NCI-H1436 treated with DMSO at 0.1 percent for 48 hours (cell line): ENCODE results near the gene ATP5F1D.
"Not testable (repeated sequence)": the region's sequence is repeated elsewhere in the genome, so short reads cannot be mapped to it uniquely, and the experiment has no call there.

Experiments used
- DNase-seq: peaks from one replicate; lab custom pipeline; 2025; lab: John Stamatoyannopoulos, UW

The ATP5F1D gene

GRCh38 chr19:1233115-1233667, 8.4 kb upstream of the ATP5F1D start:
- DNase-seq: no peak

DNA sequence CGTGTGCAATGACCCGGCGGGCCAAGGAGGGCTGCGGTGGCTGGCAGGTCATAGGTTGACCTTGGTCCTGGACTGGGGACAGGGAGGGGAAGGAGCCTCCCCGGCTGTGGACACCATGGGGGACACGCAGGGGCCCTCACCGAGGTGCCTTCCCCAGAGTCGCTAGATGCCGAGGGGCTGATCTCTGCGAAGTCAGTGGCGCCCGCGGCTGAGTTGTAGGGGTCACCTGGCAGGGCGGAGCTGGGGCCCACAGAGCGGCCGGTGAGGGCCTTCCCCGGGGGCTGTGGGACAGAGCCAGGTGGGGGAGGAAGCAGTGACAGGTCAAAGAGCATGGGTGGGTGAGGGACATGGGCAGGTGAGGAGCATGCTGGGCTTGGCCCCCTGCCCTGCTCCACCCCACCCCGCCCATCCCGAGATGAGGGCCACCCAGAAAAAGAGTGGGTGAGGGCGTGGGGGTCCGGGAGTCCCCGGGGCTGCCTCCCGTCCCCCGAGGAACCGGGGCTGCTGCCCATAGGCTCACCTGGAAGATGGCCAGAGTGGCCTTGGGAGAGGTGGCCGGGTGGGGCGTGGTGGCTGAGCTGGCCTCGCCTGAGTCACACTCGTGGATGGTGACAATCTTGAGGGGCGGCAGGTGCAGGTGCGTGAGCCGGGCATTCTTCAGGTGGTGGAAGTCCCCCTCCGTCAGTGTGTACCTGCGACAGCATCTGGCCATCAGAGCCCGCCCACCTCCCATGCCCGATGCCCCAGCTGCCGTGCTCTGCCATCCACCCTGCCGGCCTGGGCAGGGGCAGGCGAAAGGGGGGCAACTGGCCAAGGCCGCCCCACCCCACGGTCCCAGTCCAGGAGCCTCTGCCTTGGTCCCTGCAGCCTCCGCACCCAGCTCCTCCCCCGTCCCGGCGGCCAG, 7.2 kb upstream of the ATP5F1D start:
- DNase-seq: no peak

DNA sequence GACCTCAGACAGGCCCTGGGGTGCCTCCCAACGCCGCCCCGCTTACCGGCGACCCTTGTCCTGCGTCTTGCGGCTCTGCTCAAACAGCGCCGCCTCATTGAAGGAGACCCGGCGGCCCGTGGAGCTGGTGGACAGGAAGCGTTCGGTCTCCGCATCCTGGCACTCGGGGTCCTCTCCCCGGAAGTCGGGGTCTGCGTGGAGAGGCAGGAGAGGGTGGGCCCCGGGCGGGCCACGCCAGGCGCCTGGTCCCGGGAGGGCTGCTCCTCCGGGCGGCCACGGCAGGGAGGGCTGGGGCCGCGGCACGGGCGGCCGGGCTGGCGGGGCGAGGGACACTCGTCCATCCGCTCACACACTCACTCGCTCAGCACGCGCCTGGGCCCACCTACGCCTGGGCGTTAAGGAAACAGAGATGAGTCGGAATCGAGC, 6.6 kb upstream of the ATP5F1D start:
- DNase-seq: no peak

DNA sequence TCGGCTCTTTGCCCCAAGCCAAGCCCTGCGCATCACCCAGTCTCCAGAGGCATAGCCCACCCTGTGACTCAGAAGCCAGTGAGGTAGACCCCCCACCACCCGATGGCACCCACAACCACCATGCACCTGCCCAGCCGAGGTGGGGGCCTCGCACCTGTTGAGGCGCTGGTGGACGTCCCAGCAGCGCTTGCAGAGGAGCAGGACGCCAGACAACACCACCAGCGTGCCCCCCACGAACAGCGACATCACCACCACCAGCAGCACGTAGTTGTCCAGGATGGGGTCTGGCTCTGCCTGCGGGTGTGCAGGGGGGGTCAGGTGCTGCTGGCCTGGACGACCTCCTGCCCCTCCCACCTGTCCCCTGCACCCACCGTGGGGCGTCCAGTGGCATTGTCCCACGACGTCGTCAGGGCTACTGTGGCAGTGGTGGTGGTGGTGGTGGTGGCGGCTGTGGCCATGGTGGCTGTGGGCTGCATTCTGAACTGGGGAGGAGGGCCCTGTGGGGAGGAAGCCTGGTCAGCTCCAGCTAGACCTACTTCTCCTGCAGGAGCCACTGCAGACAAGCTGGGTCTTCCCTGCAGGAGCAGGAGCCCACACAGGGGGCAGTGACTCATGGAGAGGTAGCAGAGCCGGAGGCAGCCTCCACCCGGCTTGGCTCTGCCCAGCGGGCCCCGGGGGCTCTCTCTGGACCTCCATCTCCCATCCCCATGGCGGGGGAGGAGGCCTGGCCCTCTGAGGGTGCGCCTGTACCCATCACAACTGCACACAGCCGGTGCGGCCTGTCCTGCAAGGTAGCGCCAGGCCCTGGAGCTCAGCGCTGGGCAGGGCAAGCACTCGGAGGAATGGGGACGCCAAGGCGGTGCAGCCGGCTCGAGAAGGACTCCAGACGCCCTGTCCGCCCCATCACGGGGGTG, 5.7 kb upstream of the ATP5F1D start:
- no peak for DNase-seq

GRCh38 chr19:1236576-1236975, 5.0 kb upstream of the ATP5F1D start:
- DNase-seq: no peak

- DNase-seq: no peak
Measured at GRCh38 chr19:1237027-1237659, 4.4 kb upstream of the ATP5F1D start.

- DNase-seq: no peak
Measured at GRCh38 chr19:1237754-1238368, 3.7 kb upstream of the ATP5F1D start, which contains the start of gene CBARP. CBARP (minus strand) TSS chr19:1238005; CDS start chr19:1236100, 1,905 bp downstream.

GRCh38 chr19:1238369-1239303, 2.9 kb upstream of the ATP5F1D start:
- no peak for DNase-seq

GRCh38 chr19:1239420-1239795, 2.1 kb upstream of the ATP5F1D start:
- no peak for DNase-seq

DNA sequence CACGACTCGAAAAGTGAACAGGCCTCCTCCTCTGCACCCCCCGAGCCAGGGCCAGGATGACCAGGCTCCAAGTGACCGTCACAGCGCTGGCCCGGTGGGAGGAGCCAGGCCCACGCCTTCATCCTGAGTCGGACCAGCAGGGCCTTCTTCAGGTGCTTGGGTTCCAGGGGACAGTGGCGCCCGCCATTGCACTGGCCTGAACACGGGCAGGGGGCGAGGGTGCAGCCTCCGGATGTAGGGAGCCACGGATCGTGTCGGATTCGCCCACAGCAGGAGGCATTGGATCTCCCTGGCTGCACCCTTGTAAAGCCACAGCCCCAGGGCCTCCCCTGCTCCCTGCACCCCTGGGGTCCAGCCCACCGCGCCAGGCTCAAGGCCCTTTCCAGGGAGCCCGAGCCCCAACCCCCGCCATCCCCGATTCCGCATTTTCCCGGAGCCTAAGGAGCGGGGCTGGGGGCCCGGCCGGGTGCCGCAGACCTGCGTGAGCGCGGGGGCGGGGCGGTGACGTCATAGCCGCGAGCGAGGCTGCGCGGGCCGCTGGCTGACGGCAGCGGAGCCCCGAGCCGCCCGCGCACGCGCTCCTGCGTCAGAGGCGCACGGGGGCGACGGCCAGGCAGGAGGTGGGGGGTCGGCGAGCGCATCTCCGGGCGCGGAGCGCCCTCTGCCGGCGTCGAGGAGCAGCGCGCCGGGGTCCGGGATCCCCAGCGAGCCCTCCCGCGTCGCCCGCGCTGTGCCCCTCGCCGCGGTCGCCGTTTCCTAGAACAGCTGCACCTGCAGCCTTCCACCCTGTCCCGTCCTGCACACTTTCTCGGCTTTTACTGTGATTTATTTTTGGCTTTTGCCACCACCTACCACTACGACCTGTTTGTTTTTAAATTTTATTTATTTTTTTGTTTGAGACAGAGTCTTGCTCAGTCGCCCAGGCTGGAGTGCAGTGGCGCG, 1.5 kb upstream of the ATP5F1D start:
- no peak for DNase-seq

GRCh38 chr19:1240925-1241324, 626 bp upstream of the ATP5F1D start:
- DNase-seq: no peak

DNA sequence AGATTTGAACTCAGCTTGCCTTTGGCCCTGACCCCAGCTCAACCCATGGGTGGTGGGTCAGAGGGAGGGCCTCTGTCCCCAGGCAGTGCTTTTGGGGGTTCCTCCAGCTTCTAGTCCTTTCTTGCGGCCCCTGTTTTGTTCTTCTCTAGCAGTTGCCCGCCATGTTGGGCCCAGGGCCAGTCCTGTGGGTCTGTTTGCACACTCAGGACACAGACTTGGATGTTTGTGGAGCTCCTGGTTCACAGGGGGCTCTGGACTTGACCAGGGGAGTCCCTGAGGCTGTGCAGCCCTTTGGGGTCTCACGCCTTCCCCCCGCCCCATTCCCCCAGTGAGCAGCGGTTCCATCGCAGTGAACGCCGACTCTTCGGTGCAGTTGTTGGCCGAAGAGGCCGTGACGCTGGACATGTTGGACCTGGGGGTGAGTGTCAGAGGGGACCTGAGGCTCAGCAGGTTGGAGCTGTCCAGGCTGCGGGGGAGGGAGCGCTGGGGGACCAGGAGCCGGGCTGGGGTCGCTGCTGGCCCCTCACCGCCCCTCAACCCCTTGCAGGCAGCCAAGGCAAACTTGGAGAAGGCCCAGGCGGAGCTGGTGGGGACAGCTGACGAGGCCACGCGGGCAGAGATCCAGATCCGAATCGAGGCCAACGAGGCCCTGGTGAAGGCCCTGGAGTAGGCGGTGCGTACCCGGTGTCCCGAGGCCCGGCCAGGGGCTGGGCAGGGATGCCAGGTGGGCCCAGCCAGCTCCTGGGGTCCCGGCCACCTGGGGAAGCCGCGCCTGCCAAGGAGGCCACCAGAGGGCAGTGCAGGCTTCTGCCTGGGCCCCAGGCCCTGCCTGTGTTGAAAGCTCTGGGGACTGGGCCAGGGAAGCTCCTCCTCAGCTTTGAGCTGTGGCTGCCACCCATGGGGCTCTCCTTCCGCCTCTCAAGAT, 2.5 kb downstream of the ATP5F1D start:
- no peak for DNase-seq

DNA sequence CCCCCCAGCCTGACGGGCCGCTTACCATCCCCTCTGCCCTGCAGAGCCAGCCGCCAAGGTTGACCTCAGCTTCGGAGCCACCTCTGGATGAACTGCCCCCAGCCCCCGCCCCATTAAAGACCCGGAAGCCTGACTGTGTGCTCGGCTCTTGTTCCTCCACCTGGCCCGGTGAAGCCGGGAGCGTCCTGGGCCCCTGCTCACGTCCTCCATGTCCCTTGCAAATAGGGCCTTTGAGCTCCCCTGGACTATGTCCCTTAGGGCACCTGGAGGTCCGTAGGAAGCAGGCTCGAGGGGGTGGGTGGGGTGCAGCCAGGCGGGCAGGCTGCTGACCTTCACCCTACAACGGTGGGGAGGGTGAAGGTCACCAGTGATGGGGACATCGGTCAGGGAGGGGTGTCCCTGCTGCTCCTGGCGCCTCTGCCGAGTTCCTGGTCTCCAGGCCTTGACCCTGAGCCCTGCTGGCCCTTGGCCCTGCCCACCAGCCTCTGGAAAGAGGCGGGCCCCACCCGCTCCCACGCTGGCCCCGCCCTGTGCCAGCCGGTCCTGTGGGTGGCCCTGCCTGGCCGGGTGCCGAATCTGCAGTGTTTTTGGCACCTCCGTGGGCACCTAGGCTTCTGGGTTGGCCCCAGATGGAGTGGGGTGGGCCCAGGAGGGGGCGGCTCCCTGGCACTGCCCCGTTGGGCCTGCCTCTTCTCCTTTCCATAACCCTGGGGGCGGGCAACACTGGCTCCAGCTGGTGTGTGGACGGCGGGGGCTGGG, 3.3 kb downstream of the ATP5F1D start:
- no peak for DNase-seq

DNA sequence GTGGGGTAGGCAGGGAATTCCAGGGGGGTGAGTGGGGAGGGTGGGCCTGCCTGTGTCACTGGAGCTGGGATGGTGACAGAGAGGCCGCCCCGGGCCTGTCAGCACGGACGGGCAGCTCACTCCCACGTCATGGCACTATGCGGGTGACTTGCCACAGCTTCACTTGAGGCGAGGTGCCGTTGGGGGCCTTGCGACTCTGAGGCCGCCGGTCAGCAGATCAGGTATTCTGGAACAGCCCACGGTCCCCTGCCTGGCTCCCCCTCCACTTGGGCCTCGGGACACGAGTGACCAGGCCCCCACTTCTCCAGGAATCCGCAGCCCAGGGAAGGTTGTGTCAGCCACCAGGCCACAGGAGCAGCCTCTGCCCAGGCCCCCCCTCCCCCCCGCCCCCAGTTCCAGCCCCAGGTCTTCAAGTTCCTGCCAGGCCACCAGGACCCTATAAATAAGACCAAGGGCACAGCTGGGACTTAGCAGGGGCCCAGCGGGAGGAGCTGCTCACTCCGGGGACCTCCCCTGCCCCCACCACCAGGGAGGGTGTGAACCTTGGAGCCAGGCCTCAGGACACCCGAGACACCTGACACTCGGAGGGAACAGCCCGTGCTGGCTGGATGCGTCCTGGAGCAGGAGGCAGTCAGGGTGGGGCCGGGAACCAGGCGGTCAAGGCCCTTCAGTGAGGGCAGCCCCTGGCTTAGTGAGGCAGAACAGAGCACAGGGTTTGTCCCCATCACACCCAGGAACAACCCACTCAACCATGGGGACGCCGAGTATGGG, 4.1 kb downstream of the ATP5F1D start:
- DNase-seq: no peak

- DNase-seq: not testable (repeated sequence)
Measured at GRCh38 chr19:1246265-1247087, 4.9 kb downstream of the ATP5F1D start.

GRCh38 chr19:1247748-1248138, 6.2 kb downstream of the ATP5F1D start:
- no peak for DNase-seq
